HCT116 (cell line): ENCODE results near the gene DVL1. TPM values are rescaled to one million over a fixed set of nuclear protein-coding genes. Genes with fewer than 3 reads are reported as not detected.

Source experiments
- ATAC-seq: fragments of 200-7000 bp; cut with Tn5 transposase; 2 replicates; pipeline ENCODE4 v1.9.1; 2020; ENCODE audit warnings: mild to moderate bottlenecking, moderate library complexity
- BruUV-seq: library from RNA; stranded (reverse); fragments of 400-500 nt; replicated peaks from 2 replicates; lab custom pipeline; 2021; lab: Mats Ljungman, UMichigan
- CTCF ChIA-PET: fragments of 300-600 bp; sonication (Branson Sonifier 250); formaldehyde crosslinking; loops from one replicate; lab custom pipeline; 2021; ENCODE audit warnings: antibody characterized with exemption; lab: Charles Lee
- POLR2A ChIA-PET: fragments of 300-600, 350-600 bp; sonication (Branson Sonifier 250); formaldehyde crosslinking; loops from one replicate; lab custom pipeline; 2021; ENCODE audit warnings: antibody characterized with exemption; lab: Charles Lee
- RAD21 ChIA-PET, 2 experiments: fragments of 300-600 bp; sonication (Branson Sonifier 250); formaldehyde crosslinking; loops; one replicate each; lab custom pipeline; 2023; ENCODE audit warnings: low total read pairs in 2 of 2; ENCODE audit not compliant: uncharacterized antibody in 2 of 2, unreplicated experiment in 2 of 2, low non-redundant PET in 1 of 2; lab: Charles Lee
- DNase-seq: peaks from one replicate; pipeline ENCODE4 v3.0.0-alpha.2; 2010; ENCODE audit warnings: low read depth, low spot score
- H2AFZ ChIP-seq: fragments of 200-600 bp; shearing (Covaris generic), sonication (generic); 2 replicates; pipeline ENCODE4 v1.6.1; 2017; ENCODE audit warnings: low read depth, mixed run types, mixed read lengths, antibody characterized with exemption, low read length; ENCODE audit not compliant: poor library complexity, severe bottlenecking
- H3K27ac ChIP-seq: 2 replicates; pipeline ENCODE4 v1.5.1; 2012; ENCODE audit warnings: low read depth, low read length
- H3K27me3 ChIP-seq: fragments of 200-600 bp; sonication (generic); 2 replicates; pipeline ENCODE4 v1.6.1; 2016; ENCODE audit warnings: mixed run types, low read length, mixed read lengths; ENCODE audit not compliant: insufficient read depth
- H3K36me3 ChIP-seq, 2 experiments: fragments of 200-500 bp in 1 of 2; fragments of 200-600 bp in 1 of 2; sonication (Bioruptor generic) in 1 of 2; sonication (generic) in 1 of 2; 2 replicates each; pipeline versions ENCODE4 v1.5.1 to v1.6.1; 2014 to 2016; ENCODE audit warnings: low read length in 2 of 2, inconsistent platforms in 1 of 2, mixed read lengths in 1 of 2, mixed run types in 1 of 2; ENCODE audit not compliant: insufficient read depth in 2 of 2, control insufficient read depth in 1 of 2
- H3K4me1 ChIP-seq, 2 experiments: fragments of 200-600 bp in 1 of 2; sonication (generic) in 1 of 2; 2 replicates each; pipeline versions ENCODE4 v1.5.1 to v1.6.1; 2012 to 2017; ENCODE audit warnings: low read length in 2 of 2, inconsistent platforms in 1 of 2, mild to moderate bottlenecking in 1 of 2, mixed read lengths in 1 of 2, mixed run types in 1 of 2, moderate library complexity in 1 of 2; ENCODE audit not compliant: insufficient read depth in 2 of 2, control insufficient read depth in 1 of 2
- H3K4me2 ChIP-seq: fragments of 200-600 bp; sonication (generic); 2 replicates; pipeline ENCODE4 v1.6.1; 2017; ENCODE audit warnings: mixed run types, low read length, mixed read lengths
- H3K4me3 ChIP-seq, 2 experiments: fragments of 200-600 bp in 1 of 2; sonication (generic) in 1 of 2; replicated peaks in 1 of 2; 2 replicates each; pipeline ENCODE4 v1.5.1; 2011 to 2016; ENCODE audit warnings: low read length in 2 of 2, control low read depth in 1 of 2, low read depth in 1 of 2, mild to moderate bottlenecking in 1 of 2, mixed read lengths in 1 of 2, mixed run types in 1 of 2
- H3K79me2 ChIP-seq: fragments of 200-600 bp; sonication (generic); 2 replicates; pipeline ENCODE4 v1.6.1; 2017; ENCODE audit warnings: mild to moderate bottlenecking, mixed run types, low read length, moderate library complexity, mixed read lengths; ENCODE audit not compliant: insufficient read depth
- H3K9ac ChIP-seq: fragments of 200-600 bp; sonication (generic); 2 replicates; pipeline ENCODE4 v1.6.1; 2016; ENCODE audit warnings: low read length, mixed read lengths
- H3K9me2 ChIP-seq: fragments of 200-600 bp; sonication (generic), shearing (Covaris generic); 2 replicates; pipeline ENCODE4 v1.6.1; 2017; ENCODE audit warnings: mixed run types, mild to moderate bottlenecking, moderate library complexity; ENCODE audit not compliant: insufficient read depth
- H3K9me3 ChIP-seq, 2 experiments: fragments of 200-500 bp in 1 of 2; fragments of 200-600 bp in 1 of 2; sonication (Bioruptor generic) in 1 of 2; sonication (generic) in 1 of 2; 2 replicates each; pipeline ENCODE4 v1.6.1; 2014 to 2017; ENCODE audit warnings: low read length in 2 of 2, mixed read lengths in 2 of 2, inconsistent platforms in 1 of 2, low read depth in 1 of 2, mild to moderate bottlenecking in 1 of 2, mixed run types in 1 of 2, moderate library complexity in 1 of 2; ENCODE audit not compliant: control insufficient read depth in 1 of 2, insufficient read depth in 1 of 2
- H4K20me1 ChIP-seq: fragments of 200-600 bp; sonication (generic), shearing (Covaris generic); 2 replicates; pipeline ENCODE4 v1.6.1; 2017; ENCODE audit warnings: mixed run types, mild to moderate bottlenecking, moderate library complexity; ENCODE audit not compliant: insufficient read depth
- CBX3 ChIP-seq: IDR thresholded peaks from 2 replicates; pipeline ENCODE4 v1.6.1; 2012; ENCODE audit warnings: low read depth
- CEBPB ChIP-seq: IDR thresholded peaks from 2 replicates; pipeline ENCODE4 v1.6.1; 2012; ENCODE audit warnings: low read depth
- EGR1 ChIP-seq: IDR thresholded peaks from 2 replicates; pipeline ENCODE4 v1.6.1; 2012; ENCODE audit warnings: low read depth
- FOSL1 ChIP-seq: IDR thresholded peaks from 2 replicates; pipeline ENCODE4 v1.6.1; 2012; ENCODE audit warnings: low read depth
- JUND ChIP-seq: IDR thresholded peaks from 2 replicates; pipeline ENCODE4 v1.6.1; 2012
- POLR2A ChIP-seq: IDR thresholded peaks from 2 replicates; pipeline ENCODE4 v1.7.0; 2011; ENCODE audit warnings: borderline replicate concordance; ENCODE audit not compliant: insufficient read depth, insufficient read length; ENCODE audit errors: extremely low read depth
- POLR2AphosphoS5 ChIP-seq: IDR thresholded peaks from 2 replicates; pipeline ENCODE4 v1.6.1; 2011; ENCODE audit warnings: mild to moderate bottlenecking, low read depth, low read length, moderate library complexity
- SIN3A ChIP-seq: IDR thresholded peaks from 2 replicates; pipeline ENCODE4 v1.6.1; 2012; ENCODE audit warnings: low read depth
- TCF7L2 ChIP-seq: IDR thresholded peaks from 2 replicates; pipeline ENCODE4 v1.7.0; 2011; ENCODE audit warnings: borderline replicate concordance, inconsistent platforms; ENCODE audit not compliant: insufficient read depth, insufficient read length; ENCODE audit errors: extremely low read depth
- YY1 ChIP-seq: IDR thresholded peaks from 2 replicates; pipeline ENCODE4 v1.6.1; 2011; ENCODE audit warnings: low read length, low read depth, moderate library complexity, mild to moderate bottlenecking; ENCODE audit not compliant: insufficient replicate concordance; ENCODE audit errors: extremely low read depth
- ZFX ChIP-seq: fragments of 450-650 bp; IDR thresholded peaks from 2 replicates; pipeline ENCODE4 v1.6.1; 2017
- ZNF274 ChIP-seq: fragments of 200-500 bp; sonication (Bioruptor generic); IDR thresholded peaks from 2 replicates; pipeline ENCODE4 v1.6.1; 2014; ENCODE audit warnings: mild to moderate bottlenecking, low read depth, low read length, inconsistent platforms
- intact Hi-C: fragments of 100-400 bp; cut with micrococcal nuclease; formaldehyde crosslinking; loops from 2 replicates; pipeline ENCODE4 v1.10.0; 2022
- total RNA-seq: library from RNA; stranded (reverse); gene quantifications from one replicate; pipeline ENCODE4 v1.2.1, GENCODE V29; 2021; ENCODE audit not compliant: unreplicated experiment
- TF ChIP-seq, protein P1 (sequence below): IDR thresholded peaks from 2 replicates; pipeline ENCODE4 v1.6.1; 2011; ENCODE audit warnings: mild to moderate bottlenecking, low read length, moderate library complexity; ENCODE audit not compliant: insufficient replicate concordance; ENCODE audit errors: extremely low read depth

The DVL1 gene
- total RNA-seq, 1 experiment from 2014 or later = 160 TPM

DNA sequence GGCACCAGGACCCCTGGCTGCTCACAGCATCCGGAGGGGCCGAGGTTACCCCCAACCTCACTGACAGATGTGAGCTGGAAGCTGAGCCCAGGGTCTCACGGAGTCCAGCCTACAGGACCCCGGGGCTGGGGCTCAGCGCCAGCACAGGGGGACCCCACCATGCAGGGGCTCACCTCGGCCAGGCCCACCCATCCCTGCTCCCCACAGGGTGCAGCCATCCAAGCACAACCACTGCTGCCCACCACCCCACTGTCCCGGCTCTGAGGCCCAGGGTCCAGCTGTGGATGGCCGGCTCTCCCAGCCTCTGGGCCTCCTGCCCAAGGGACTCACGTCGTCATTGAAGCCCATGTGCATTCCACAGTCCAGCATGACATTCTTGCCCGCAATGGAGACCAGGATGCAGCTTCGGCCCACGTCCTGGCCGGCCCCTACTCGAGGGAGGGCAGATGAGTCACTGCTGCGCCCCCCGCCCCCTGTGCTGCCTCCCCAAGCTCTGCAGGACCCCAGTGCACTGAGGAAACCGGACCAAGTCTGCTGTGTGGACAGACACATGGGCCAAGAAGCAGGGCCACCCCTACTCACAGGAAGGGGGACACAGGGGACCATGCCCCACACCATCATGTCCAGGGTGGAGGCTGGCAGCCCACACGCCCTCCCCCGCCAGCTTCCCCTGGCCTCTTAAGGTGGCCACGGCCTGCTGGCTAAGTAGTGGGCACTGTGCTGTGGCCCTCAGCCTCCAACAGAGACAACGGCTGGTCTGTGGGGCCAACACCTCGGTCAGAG is 28.4 kb downstream of the DVL1 start:
- no peak for ATAC-seq
- CTCF ChIA-PET = no interaction called here

More for the DNA sequence above, 28.4 kb downstream of the DVL1 start:
- H4K20me1 ChIP-seq = peaks cover 10% of the 10 kb centered on the region; the same call in 1 of the 2 replicates
- ChIA-PET RAD21 (no interaction called here), POLR2A (no interaction called here)
- no peak overlapping the region for H3K4me3 ChIP-seq
- peaks cover 31 to 55% of the 10 kb centered on the region in 2 experiments for H3K4me1 ChIP-seq
- no peak for DNase-seq
- no peak overlapping the region; the same call in 1 of the 2 replicates for H3K27ac ChIP-seq
- H3K27me3 ChIP-seq = no peaks in the 10 kb centered on the region
- no peak overlapping the region for H3K4me2 ChIP-seq
- H3K36me3 ChIP-seq = peaks cover 6 to 13% of the 10 kb centered on the region in 2 experiments; a peak in 2 of 4 replicates
- BruUV-seq = no TSS peak
- no peak overlapping the region for H3K9ac ChIP-seq
- intact Hi-C loops = no loop called here
- no peaks in the 10 kb centered on the region for H3K9me2 ChIP-seq
- no peak overlapping the region for H2AFZ ChIP-seq
- H3K79me2 ChIP-seq = peaks cover 89% of the 10 kb centered on the region
- H3K9me3 ChIP-seq = no peaks in the 10 kb centered on the region
- TF ChIP-seq POLR2A = no peak
- no peak for TF ChIP-seq JUND
- TF ChIP-seq CBX3 = no peak
- no peak for TF ChIP-seq POLR2AphosphoS5
- no peak for TF ChIP-seq TCF7L2
- TF ChIP-seq ZNF274 = no peak
- TF ChIP-seq ZFX = no peak
- no peak for TF ChIP-seq FOSL1
- TF ChIP-seq EGR1 = no peak
- no peak for TF ChIP-seq SIN3A
- TF ChIP-seq, protein P1, sequence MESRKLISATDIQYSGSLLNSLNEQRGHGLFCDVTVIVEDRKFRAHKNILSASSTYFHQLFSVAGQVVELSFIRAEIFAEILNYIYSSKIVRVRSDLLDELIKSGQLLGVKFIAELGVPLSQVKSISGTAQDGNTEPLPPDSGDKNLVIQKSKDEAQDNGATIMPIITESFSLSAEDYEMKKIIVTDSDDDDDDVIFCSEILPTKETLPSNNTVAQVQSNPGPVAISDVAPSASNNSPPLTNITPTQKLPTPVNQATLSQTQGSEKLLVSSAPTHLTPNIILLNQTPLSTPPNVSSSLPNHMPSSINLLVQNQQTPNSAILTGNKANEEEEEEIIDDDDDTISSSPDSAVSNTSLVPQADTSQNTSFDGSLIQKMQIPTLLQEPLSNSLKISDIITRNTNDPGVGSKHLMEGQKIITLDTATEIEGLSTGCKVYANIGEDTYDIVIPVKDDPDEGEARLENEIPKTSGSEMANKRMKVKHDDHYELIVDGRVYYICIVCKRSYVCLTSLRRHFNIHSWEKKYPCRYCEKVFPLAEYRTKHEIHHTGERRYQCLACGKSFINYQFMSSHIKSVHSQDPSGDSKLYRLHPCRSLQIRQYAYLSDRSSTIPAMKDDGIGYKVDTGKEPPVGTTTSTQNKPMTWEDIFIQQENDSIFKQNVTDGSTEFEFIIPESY = no peak
- TF ChIP-seq YY1 = no peak
- no peak for TF ChIP-seq CEBPB
